GM19328 (cell line): Measurements from ENCODE around the gene COX7A1.
"Not testable (repeated sequence)": the region's sequence is repeated elsewhere in the genome, so short reads cannot be mapped to it uniquely, and the experiment has no call there.

Experiments used
- ATAC-seq: cut with Tn5 transposase; IDR thresholded peaks from one replicate; pipeline ENCODE4 v1.9.1; 2021; ENCODE audit warnings: mild to moderate bottlenecking, moderate library complexity; ENCODE audit not compliant: unreplicated experiment

The COX7A1 gene

GRCh38 chr19:36142046-36142445 lies 10.2 kb downstream of the COX7A1 start:
- no peak for ATAC-seq

- no peak for ATAC-seq
Observed at GRCh38 chr19:36141039-36141927, 11.0 kb downstream of the COX7A1 start.

GRCh38 chr19:36140304-36141038 lies 11.8 kb downstream of the COX7A1 start:
- no peak for ATAC-seq

- ATAC-seq: peak; percentile 80
Observed at GRCh38 chr19:36139473-36140303, 12.6 kb downstream of the COX7A1 start, which contains the start of gene CAPNS1. Gene CAPNS1, plus strand, starts transcription at chr19:36140066. Its CDS starts 946 bp downstream, at chr19:36141012.

- ATAC-seq: no peak
Observed at GRCh38 chr19:36139120-36139472, 13.2 kb downstream of the COX7A1 start.

- ATAC-seq: no peak
Observed at GRCh38 chr19:36136964-36137686, 15.1 kb downstream of the COX7A1 start.

GRCh38 chr19:36134867-36135266 lies 17.4 kb downstream of the COX7A1 start:
- ATAC-seq: not testable (repeated sequence)

GRCh38 chr19:36131221-36131620 lies 21.0 kb downstream of the COX7A1 start:
- ATAC-seq: not testable (repeated sequence)

- no peak for ATAC-seq
Observed at GRCh38 chr19:36128392-36128736, 23.9 kb downstream of the COX7A1 start.

- no peak for ATAC-seq
Observed at GRCh38 chr19:36125557-36125956, 26.7 kb downstream of the COX7A1 start.

- ATAC-seq: no peak
Observed at GRCh38 chr19:36121486-36122124, 30.6 kb downstream of the COX7A1 start.

- no peak for ATAC-seq
Observed at GRCh38 chr19:36120984-36121358, 31.3 kb downstream of the COX7A1 start.

- ATAC-seq: no peak
Observed at GRCh38 chr19:36120092-36120983, 31.9 kb downstream of the COX7A1 start.

GRCh38 chr19:36116344-36116637 lies 36.0 kb downstream of the COX7A1 start:
- ATAC-seq: no peak

GRCh38 chr19:36115453-36116343 lies 36.5 kb downstream of the COX7A1 start, which contains the start of gene TBCB:
Gene TBCB, plus strand, starts transcription at chr19:36115468. Its CDS starts 93 bp downstream, at chr19:36115561.
- peak; percentile 36 for ATAC-seq

- peak; percentile 82 for ATAC-seq
Observed at GRCh38 chr19:36114721-36115452, 37.4 kb downstream of the COX7A1 start, which contains the start of gene POLR2I. Gene POLR2I, minus strand, starts transcription at chr19:36114875. Its CDS starts 19 bp downstream, at chr19:36114856.
